Karpas-422 (cell line): Measurements from ENCODE around the gene TP73. TPM values are rescaled to one million over a fixed set of nuclear protein-coding genes. Genes with fewer than 3 reads are reported as not detected.

Source experiments
- DNase-seq: peaks from one replicate; pipeline ENCODE4 v3.0.0-alpha.2; 2015
- H2AFZ ChIP-seq: fragments of 200-600 bp; sonication (generic); 2 replicates; pipeline ENCODE4 v1.6.1; 2014; ENCODE audit warnings: antibody characterized with exemption, low read length, mixed read lengths
- H3K27ac ChIP-seq: fragments of 200-600 bp; sonication (generic); 2 replicates; pipeline ENCODE4 v1.5.1; 2014; ENCODE audit warnings: mild to moderate bottlenecking, low read length, moderate library complexity
- H3K27me3 ChIP-seq: fragments of 200-600 bp; sonication (generic); 2 replicates; pipeline ENCODE4 v1.6.1; 2014; ENCODE audit warnings: low read length, mixed read lengths
- H3K36me3 ChIP-seq: fragments of 200-600 bp; sonication (generic); 2 replicates; pipeline ENCODE4 v1.6.1; 2014; ENCODE audit warnings: low read length, mixed read lengths; ENCODE audit not compliant: insufficient read depth
- H3K4me1 ChIP-seq: fragments of 200-600 bp; sonication (generic); 2 replicates; pipeline ENCODE4 v1.6.1; 2014; ENCODE audit warnings: mild to moderate bottlenecking, low read length, mixed read lengths
- H3K4me2 ChIP-seq: fragments of 200-600 bp; sonication (generic); 2 replicates; pipeline ENCODE4 v1.6.1; 2014; ENCODE audit warnings: low read length, low read depth, mild to moderate bottlenecking; ENCODE audit not compliant: poor library complexity, severe bottlenecking
- H3K4me3 ChIP-seq: fragments of 200-600 bp; sonication (generic); 2 replicates; pipeline ENCODE4 v1.5.1; 2014; ENCODE audit warnings: mild to moderate bottlenecking, antibody characterized with exemption, low read length, mixed read lengths
- H3K79me2 ChIP-seq: fragments of 200-600 bp; sonication (generic); 2 replicates; pipeline ENCODE4 v1.6.1; 2014; ENCODE audit warnings: mild to moderate bottlenecking, low read length, mixed read lengths
- H3K9ac ChIP-seq: fragments of 200-600 bp; sonication (generic); 2 replicates; pipeline ENCODE4 v1.6.0; 2014; ENCODE audit warnings: low read length
- H3K9me2 ChIP-seq: fragments of 200-600 bp; sonication (generic), shearing (Covaris generic); replicated peaks from 2 replicates; pipeline ENCODE4 v1.6.0; 2014; ENCODE audit warnings: mild to moderate bottlenecking, low read length, moderate library complexity; ENCODE audit not compliant: insufficient read depth
- H3K9me3 ChIP-seq: fragments of 300-700, 200-600 bp; sonication (generic); 2 replicates; pipeline ENCODE4 v1.6.1; 2014; ENCODE audit warnings: low read length, mixed read lengths
- H4K20me1 ChIP-seq: fragments of 200-600 bp; sonication (generic); 2 replicates; pipeline ENCODE4 v1.6.1; 2014; ENCODE audit warnings: mild to moderate bottlenecking, antibody characterized with exemption, low read length, low read depth; ENCODE audit not compliant: insufficient read depth
- total RNA-seq: library from RNA; depleted of rRNA; stranded (reverse); fragments of >200 nt; shearing (Covaris generic); gene quantifications from 2 replicates; pipeline ENCODE4 v1.2.3, GENCODE V29; 2014; ENCODE audit warnings: low replicate concordance

The TP73 gene
- total RNA-seq, 1 experiment from 2014 or later, result 0.52 TPM

GRCh38 chr1:3712573-3713535 is 60.5 kb downstream of the TP73 start:
- Histone ChIP-seq H3K9me3 (no peaks in the 10 kb centered on the region), H3K27ac (no peak overlapping the region), H3K4me2 (no peak overlapping the region), H3K4me1 (no peaks in the 10 kb centered on the region), H3K9ac (no peak overlapping the region), H3K36me3 (no peaks in the 10 kb centered on the region), H4K20me1 (no peaks in the 10 kb centered on the region; the same call in 1 of the 2 replicates), H2AFZ (no peak overlapping the region), H3K4me3 (no peak overlapping the region), H3K79me2 (no peaks in the 10 kb centered on the region), H3K27me3 (no peaks in the 10 kb centered on the region), H3K9me2 (no peaks in the 10 kb centered on the region)
- no peak for DNase-seq

GRCh38 chr1:3713840-3714239 is 61.5 kb downstream of the TP73 start:
- H3K9me2 ChIP-seq, result no peaks in the 10 kb centered on the region
- H3K9ac ChIP-seq, result no peak overlapping the region
- DNase-seq, result no peak
- no peaks in the 10 kb centered on the region for H3K36me3 ChIP-seq
- no peaks in the 10 kb centered on the region for H3K27me3 ChIP-seq
- no peak overlapping the region for H3K27ac ChIP-seq
- no peak overlapping the region for H3K4me2 ChIP-seq
- H2AFZ ChIP-seq, result no peak overlapping the region
- H3K4me3 ChIP-seq, result no peak overlapping the region
- peaks cover 8% of the 10 kb centered on the region for H3K4me1 ChIP-seq
- no peaks in the 10 kb centered on the region for H3K79me2 ChIP-seq
- no peaks in the 10 kb centered on the region for H4K20me1 ChIP-seq
- H3K9me3 ChIP-seq, result no peaks in the 10 kb centered on the region

- Histone ChIP-seq H3K4me1 (peaks cover 13% of the 10 kb centered on the region), H3K9ac (no peak overlapping the region), H3K4me3 (no peak overlapping the region), H3K4me2 (no peak overlapping the region), H3K9me3 (no peaks in the 10 kb centered on the region), H3K27ac (no peak overlapping the region), H3K79me2 (no peaks in the 10 kb centered on the region), H3K9me2 (no peaks in the 10 kb centered on the region), H2AFZ (no peak overlapping the region), H3K27me3 (no peaks in the 10 kb centered on the region), H4K20me1 (no peaks in the 10 kb centered on the region), H3K36me3 (no peaks in the 10 kb centered on the region)
- no peak for DNase-seq
Measured at GRCh38 chr1:3714284-3714741, 62.0 kb downstream of the TP73 start.

- Histone ChIP-seq H3K9ac (no peak overlapping the region), H3K27ac (no peak overlapping the region), H4K20me1 (no peaks in the 10 kb centered on the region), H3K9me3 (no peaks in the 10 kb centered on the region), H2AFZ (no peak overlapping the region), H3K4me3 (no peak overlapping the region), H3K9me2 (no peaks in the 10 kb centered on the region), H3K36me3 (no peaks in the 10 kb centered on the region), H3K4me1 (peaks cover 16% of the 10 kb centered on the region), H3K79me2 (no peaks in the 10 kb centered on the region), H3K4me2 (no peak overlapping the region), H3K27me3 (no peaks in the 10 kb centered on the region)
- no peak for DNase-seq
Measured at GRCh38 chr1:3714814-3715213, 62.5 kb downstream of the TP73 start.

GRCh38 chr1:3716351-3716750 is 64.0 kb downstream of the TP73 start:
- DNase-seq, result no peak
- Histone ChIP-seq H3K4me3 (no peak overlapping the region), H3K27me3 (no peaks in the 10 kb centered on the region), H3K79me2 (no peaks in the 10 kb centered on the region), H3K9me3 (no peaks in the 10 kb centered on the region), H3K9ac (no peak overlapping the region), H3K4me2 (no peak overlapping the region), H2AFZ (no peak overlapping the region), H3K4me1 (peaks cover 16% of the 10 kb centered on the region), H4K20me1 (no peaks in the 10 kb centered on the region), H3K27ac (no peak overlapping the region), H3K36me3 (no peaks in the 10 kb centered on the region), H3K9me2 (no peaks in the 10 kb centered on the region)

- Histone ChIP-seq H3K4me2 (no peak overlapping the region), H3K36me3 (no peaks in the 10 kb centered on the region), H3K9ac (no peak overlapping the region), H3K4me1 (peaks cover 16% of the 10 kb centered on the region), H3K27me3 (no peaks in the 10 kb centered on the region), H2AFZ (no peak overlapping the region), H3K27ac (no peak overlapping the region), H3K9me3 (no peaks in the 10 kb centered on the region), H3K9me2 (no peaks in the 10 kb centered on the region), H3K4me3 (no peak overlapping the region), H3K79me2 (no peaks in the 10 kb centered on the region), H4K20me1 (no peaks in the 10 kb centered on the region)
- no peak for DNase-seq
Measured at GRCh38 chr1:3717041-3717714, 64.9 kb downstream of the TP73 start.

- H3K79me2 ChIP-seq, result no peaks in the 10 kb centered on the region
- peak; percentile 85 for DNase-seq
Measured at GRCh38 chr1:3717715-3718601, 65.6 kb downstream of the TP73 start.

More at GRCh38 chr1:3717715-3718601, 65.6 kb downstream of the TP73 start:
- H3K36me3 ChIP-seq, result no peaks in the 10 kb centered on the region
- H4K20me1 ChIP-seq, result no peaks in the 10 kb centered on the region
- H3K9me3 ChIP-seq, result no peaks in the 10 kb centered on the region
- H3K27ac ChIP-seq, result no peak overlapping the region
- H3K27me3 ChIP-seq, result no peaks in the 10 kb centered on the region
- no peak overlapping the region for H3K4me3 ChIP-seq
- H2AFZ ChIP-seq, result no peak overlapping the region
- H3K4me2 ChIP-seq, result no peak overlapping the region
- no peak overlapping the region for H3K9ac ChIP-seq
- H3K9me2 ChIP-seq, result no peaks in the 10 kb centered on the region
- peaks cover 16% of the 10 kb centered on the region for H3K4me1 ChIP-seq
